K562 (cell line): ENCODE measurements around the gene ARHGEF40. TPM values are rescaled to one million over a fixed set of nuclear protein-coding genes. Genes with fewer than 3 reads are reported as not detected.

Source experiments
- ATF1 ChIP-seq, 2 experiments: fragments of 450-650 bp in 1 of 2; IDR thresholded peaks; 2 replicates each; pipeline ENCODE4 v1.6.1; 2016; ENCODE audit warnings: missing compliant biosample characterization in 1 of 2, missing genetic modification characterization in 1 of 2
- BACH1 ChIP-seq: fragments of 200-800 bp; sonication (Bioruptor generic); IDR thresholded peaks from 2 replicates; pipeline ENCODE4 v1.6.1; 2016; ENCODE audit warnings: missing genetic modification characterization, missing compliant biosample characterization
- MCM5 ChIP-seq: fragments of 450-650 bp; IDR thresholded peaks from 2 replicates; pipeline ENCODE4 v1.6.1; 2016; ENCODE audit warnings: low read depth
- MYBL2 ChIP-seq, 2 experiments: fragments of 450-650 bp in 1 of 2; sonication (generic) in 1 of 2; formaldehyde crosslinking in 1 of 2; IDR thresholded peaks; 2 replicates each; pipeline versions ENCODE4 v1.6.1 to v1.8.1; 2017 to 2022; ENCODE audit warnings: borderline replicate concordance in 1 of 2, inconsistent platforms in 1 of 2, low read depth in 1 of 2, mild to moderate bottlenecking in 1 of 2, missing genetic modification reagents in 1 of 2, moderate library complexity in 1 of 2
- NBN ChIP-seq: fragments of 450-650 bp; IDR thresholded peaks from 2 replicates; pipeline ENCODE4 v1.6.1; 2016; ENCODE audit warnings: low read depth, mild to moderate bottlenecking
- NR3C1 ChIP-seq: sonication (generic); formaldehyde crosslinking; IDR thresholded peaks from 2 replicates; pipeline ENCODE4 v1.8.1; 2022; ENCODE audit warnings: missing genetic modification reagents
- SMARCE1 ChIP-seq: fragments of 450-650 bp; IDR thresholded peaks from 2 replicates; pipeline ENCODE4 v1.7.1; 2016; ENCODE audit warnings: mild to moderate bottlenecking
- ZNF445 ChIP-seq: fragments of 250-450 bp; sonication (Bioruptor Pico); IDR thresholded peaks from 2 replicates; pipeline ENCODE4 v1.4.0; 2020; ENCODE audit warnings: low read depth, mild to moderate bottlenecking, moderate library complexity
- ZNF586 ChIP-seq: fragments of 450-650 bp; formaldehyde crosslinking; conservative IDR thresholded peaks from 2 replicates; pipeline ENCODE4 v1.4.0; 2020; ENCODE audit warnings: mild to moderate bottlenecking, moderate library complexity
- polyA plus RNA-seq, 8 experiments: library from polyadenylated mRNA; depleted of rRNA in 4 of 8; stranded (reverse) in 5 of 8; unstranded in 3 of 8; fragments of >200 nt; fragmentation: Nextera tagmentation in 2 of 8; fragmentation: Illumina TruSeq in 1 of 8; extraction: Ambion mirVana in 2 of 8; extraction: Trizol in 1 of 8; gene quantifications; 2 replicates each; pipeline versions ENCODE4 v1.2.1 to v1.2.3, GENCODE V29; 2011 to 2014; ENCODE audit warnings: inconsistent platforms in 1 of 8, missing spikeins in 1 of 8
- total RNA-seq, 7 experiments: library from RNA; depleted of rRNA in 6 of 7; stranded (reverse); fragments of >200 nt in 6 of 7; fragmentation: Illumina TruSeq in 2 of 7; extraction: Trizol in 2 of 7; gene quantifications; 2 replicates each; pipeline versions ENCODE4 v1.2.1 to v1.2.3, GENCODE V29; 2011 to 2021; ENCODE audit warnings: low replicate concordance in 1 of 7
- TF ChIP-seq, protein P1 (sequence below): fragments of 450-650 bp; IDR thresholded peaks from 2 replicates; pipeline ENCODE4 v1.6.1; 2016; ENCODE audit warnings: mild to moderate bottlenecking, moderate library complexity
- TF ChIP-seq, protein P2 (sequence below): fragments of 450-650 bp; formaldehyde crosslinking; IDR thresholded peaks from 2 replicates; pipeline ENCODE4 v1.4.0; 2022; ENCODE audit warnings: missing genetic modification characterization
- TF ChIP-seq, protein P3 (sequence below): fragments of 450-650 bp; IDR thresholded peaks from 2 replicates; pipeline ENCODE4 v1.7.0; 2016; ENCODE audit warnings: borderline replicate concordance

ARHGEF40 gene
- total and polyA plus RNA-seq, 9 of the 15 experiments (the other 6 are each of a cell fraction or from before 2014, with no cell fraction given) = 0.42 to 6.3 (median 3.8) TPM

- TF ChIP-seq, protein P1, sequence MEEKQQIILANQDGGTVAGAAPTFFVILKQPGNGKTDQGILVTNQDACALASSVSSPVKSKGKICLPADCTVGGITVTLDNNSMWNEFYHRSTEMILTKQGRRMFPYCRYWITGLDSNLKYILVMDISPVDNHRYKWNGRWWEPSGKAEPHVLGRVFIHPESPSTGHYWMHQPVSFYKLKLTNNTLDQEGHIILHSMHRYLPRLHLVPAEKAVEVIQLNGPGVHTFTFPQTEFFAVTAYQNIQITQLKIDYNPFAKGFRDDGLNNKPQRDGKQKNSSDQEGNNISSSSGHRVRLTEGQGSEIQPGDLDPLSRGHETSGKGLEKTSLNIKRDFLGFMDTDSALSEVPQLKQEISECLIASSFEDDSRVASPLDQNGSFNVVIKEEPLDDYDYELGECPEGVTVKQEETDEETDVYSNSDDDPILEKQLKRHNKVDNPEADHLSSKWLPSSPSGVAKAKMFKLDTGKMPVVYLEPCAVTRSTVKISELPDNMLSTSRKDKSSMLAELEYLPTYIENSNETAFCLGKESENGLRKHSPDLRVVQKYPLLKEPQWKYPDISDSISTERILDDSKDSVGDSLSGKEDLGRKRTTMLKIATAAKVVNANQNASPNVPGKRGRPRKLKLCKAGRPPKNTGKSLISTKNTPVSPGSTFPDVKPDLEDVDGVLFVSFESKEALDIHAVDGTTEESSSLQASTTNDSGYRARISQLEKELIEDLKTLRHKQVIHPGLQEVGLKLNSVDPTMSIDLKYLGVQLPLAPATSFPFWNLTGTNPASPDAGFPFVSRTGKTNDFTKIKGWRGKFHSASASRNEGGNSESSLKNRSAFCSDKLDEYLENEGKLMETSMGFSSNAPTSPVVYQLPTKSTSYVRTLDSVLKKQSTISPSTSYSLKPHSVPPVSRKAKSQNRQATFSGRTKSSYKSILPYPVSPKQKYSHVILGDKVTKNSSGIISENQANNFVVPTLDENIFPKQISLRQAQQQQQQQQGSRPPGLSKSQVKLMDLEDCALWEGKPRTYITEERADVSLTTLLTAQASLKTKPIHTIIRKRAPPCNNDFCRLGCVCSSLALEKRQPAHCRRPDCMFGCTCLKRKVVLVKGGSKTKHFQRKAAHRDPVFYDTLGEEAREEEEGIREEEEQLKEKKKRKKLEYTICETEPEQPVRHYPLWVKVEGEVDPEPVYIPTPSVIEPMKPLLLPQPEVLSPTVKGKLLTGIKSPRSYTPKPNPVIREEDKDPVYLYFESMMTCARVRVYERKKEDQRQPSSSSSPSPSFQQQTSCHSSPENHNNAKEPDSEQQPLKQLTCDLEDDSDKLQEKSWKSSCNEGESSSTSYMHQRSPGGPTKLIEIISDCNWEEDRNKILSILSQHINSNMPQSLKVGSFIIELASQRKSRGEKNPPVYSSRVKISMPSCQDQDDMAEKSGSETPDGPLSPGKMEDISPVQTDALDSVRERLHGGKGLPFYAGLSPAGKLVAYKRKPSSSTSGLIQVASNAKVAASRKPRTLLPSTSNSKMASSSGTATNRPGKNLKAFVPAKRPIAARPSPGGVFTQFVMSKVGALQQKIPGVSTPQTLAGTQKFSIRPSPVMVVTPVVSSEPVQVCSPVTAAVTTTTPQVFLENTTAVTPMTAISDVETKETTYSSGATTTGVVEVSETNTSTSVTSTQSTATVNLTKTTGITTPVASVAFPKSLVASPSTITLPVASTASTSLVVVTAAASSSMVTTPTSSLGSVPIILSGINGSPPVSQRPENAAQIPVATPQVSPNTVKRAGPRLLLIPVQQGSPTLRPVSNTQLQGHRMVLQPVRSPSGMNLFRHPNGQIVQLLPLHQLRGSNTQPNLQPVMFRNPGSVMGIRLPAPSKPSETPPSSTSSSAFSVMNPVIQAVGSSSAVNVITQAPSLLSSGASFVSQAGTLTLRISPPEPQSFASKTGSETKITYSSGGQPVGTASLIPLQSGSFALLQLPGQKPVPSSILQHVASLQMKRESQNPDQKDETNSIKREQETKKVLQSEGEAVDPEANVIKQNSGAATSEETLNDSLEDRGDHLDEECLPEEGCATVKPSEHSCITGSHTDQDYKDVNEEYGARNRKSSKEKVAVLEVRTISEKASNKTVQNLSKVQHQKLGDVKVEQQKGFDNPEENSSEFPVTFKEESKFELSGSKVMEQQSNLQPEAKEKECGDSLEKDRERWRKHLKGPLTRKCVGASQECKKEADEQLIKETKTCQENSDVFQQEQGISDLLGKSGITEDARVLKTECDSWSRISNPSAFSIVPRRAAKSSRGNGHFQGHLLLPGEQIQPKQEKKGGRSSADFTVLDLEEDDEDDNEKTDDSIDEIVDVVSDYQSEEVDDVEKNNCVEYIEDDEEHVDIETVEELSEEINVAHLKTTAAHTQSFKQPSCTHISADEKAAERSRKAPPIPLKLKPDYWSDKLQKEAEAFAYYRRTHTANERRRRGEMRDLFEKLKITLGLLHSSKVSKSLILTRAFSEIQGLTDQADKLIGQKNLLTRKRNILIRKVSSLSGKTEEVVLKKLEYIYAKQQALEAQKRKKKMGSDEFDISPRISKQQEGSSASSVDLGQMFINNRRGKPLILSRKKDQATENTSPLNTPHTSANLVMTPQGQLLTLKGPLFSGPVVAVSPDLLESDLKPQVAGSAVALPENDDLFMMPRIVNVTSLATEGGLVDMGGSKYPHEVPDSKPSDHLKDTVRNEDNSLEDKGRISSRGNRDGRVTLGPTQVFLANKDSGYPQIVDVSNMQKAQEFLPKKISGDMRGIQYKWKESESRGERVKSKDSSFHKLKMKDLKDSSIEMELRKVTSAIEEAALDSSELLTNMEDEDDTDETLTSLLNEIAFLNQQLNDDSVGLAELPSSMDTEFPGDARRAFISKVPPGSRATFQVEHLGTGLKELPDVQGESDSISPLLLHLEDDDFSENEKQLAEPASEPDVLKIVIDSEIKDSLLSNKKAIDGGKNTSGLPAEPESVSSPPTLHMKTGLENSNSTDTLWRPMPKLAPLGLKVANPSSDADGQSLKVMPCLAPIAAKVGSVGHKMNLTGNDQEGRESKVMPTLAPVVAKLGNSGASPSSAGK = no peak
- TF ChIP-seq, protein P2, sequence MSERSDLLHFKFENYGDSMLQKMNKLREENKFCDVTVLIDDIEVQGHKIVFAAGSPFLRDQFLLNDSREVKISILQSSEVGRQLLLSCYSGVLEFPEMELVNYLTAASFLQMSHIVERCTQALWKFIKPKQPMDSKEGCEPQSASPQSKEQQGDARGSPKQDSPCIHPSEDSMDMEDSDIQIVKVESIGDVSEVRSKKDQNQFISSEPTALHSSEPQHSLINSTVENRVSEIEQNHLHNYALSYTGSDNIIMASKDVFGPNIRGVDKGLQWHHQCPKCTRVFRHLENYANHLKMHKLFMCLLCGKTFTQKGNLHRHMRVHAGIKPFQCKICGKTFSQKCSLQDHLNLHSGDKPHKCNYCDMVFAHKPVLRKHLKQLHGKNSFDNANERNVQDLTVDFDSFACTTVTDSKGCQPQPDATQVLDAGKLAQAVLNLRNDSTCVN (CRISPR knock-in tag) = no peak
- TF ChIP-seq MYBL2 (IDR thresholded peaks at IDR 0.05; ENCODE audit: low read depth) (no peak), MYBL2 (CRISPR knock-in tag; IDR thresholded peaks at IDR 0.05; ENCODE audit: borderline replicate concordance) (no peak), BACH1 (tag) (peak; percentile 19; the same call in 1 of the 2 replicates), SMARCE1 (peak; percentile 52; the same call in 1 of the 2 replicates), NBN (no peak), ATF1 (CRISPR knock-in tag; IDR thresholded peaks at IDR 0.05) (no peak), ATF1 (tag; IDR thresholded peaks at IDR 0.05) (0 out of 2 replicates have a peak, but pooled peaks have one; percentile 19), NR3C1 (CRISPR knock-in tag) (no peak), ZNF445 (no peak), ZNF586 (no peak), MCM5 (no peak)
- TF ChIP-seq, protein P3, sequence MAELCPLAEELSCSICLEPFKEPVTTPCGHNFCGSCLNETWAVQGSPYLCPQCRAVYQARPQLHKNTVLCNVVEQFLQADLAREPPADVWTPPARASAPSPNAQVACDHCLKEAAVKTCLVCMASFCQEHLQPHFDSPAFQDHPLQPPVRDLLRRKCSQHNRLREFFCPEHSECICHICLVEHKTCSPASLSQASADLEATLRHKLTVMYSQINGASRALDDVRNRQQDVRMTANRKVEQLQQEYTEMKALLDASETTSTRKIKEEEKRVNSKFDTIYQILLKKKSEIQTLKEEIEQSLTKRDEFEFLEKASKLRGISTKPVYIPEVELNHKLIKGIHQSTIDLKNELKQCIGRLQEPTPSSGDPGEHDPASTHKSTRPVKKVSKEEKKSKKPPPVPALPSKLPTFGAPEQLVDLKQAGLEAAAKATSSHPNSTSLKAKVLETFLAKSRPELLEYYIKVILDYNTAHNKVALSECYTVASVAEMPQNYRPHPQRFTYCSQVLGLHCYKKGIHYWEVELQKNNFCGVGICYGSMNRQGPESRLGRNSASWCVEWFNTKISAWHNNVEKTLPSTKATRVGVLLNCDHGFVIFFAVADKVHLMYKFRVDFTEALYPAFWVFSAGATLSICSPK = no peak
Measured at GRCh38 chr14:21043974-21044618, 26.0 kb upstream of the ARHGEF40 start (continued).
